ENCODE results near the gene MCM5.
A peak's percentile ranks its signal among the peaks of the same experiment; 100 is the strongest.
"Not testable (repeated sequence)": the region's sequence is repeated elsewhere in the genome, so short reads cannot be mapped to it uniquely, and the experiment has no call there.

Gene MCM5

DNA sequence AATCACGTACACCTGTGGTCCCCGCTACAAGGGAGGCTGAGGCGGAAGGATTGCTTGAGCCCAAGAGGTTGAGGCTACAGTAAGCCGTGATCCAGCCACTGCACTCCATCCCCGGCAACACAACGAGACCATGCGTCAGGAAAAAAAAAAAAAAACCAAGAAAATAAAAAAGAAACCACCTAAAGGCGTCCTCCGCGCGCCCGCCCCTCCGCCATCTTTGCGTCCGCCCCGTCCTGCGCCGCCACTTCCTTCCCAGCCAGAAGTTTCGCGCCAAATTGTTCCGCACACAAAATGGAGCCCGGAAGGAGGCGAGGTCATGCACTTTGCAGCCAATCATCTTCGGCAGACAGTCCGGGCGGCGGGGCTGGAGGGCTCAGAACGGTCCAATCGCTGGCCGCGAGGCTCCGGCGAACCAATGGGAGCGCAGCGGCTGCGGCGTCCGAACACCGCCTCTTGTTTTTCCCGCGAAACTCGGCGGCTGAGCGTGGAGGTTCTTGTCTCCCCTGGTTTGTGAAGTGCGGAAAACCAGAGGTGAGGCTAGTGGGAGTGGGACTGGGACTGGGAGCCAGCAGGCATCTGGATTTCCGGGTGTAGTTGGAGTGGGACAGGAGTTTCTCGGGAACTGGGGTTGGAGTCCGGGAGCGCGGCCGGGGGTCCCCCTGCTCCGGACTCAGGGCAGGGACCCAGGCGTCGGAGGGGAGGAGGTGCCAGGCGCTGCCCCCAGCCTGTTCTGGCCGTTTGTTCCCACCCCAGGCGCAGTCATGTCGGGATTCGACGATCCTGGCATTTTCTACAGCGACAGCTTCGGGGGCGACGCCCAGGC is at the start of gene MCM5:
TSS of gene MCM5 (plus strand) at position 463 of the 823 bp plus-strand sequence. CDS start at position 762, 299 bp downstream.
- DNase-seq (ENCODE audit: low spot score), result peak; percentile 98

DNA sequence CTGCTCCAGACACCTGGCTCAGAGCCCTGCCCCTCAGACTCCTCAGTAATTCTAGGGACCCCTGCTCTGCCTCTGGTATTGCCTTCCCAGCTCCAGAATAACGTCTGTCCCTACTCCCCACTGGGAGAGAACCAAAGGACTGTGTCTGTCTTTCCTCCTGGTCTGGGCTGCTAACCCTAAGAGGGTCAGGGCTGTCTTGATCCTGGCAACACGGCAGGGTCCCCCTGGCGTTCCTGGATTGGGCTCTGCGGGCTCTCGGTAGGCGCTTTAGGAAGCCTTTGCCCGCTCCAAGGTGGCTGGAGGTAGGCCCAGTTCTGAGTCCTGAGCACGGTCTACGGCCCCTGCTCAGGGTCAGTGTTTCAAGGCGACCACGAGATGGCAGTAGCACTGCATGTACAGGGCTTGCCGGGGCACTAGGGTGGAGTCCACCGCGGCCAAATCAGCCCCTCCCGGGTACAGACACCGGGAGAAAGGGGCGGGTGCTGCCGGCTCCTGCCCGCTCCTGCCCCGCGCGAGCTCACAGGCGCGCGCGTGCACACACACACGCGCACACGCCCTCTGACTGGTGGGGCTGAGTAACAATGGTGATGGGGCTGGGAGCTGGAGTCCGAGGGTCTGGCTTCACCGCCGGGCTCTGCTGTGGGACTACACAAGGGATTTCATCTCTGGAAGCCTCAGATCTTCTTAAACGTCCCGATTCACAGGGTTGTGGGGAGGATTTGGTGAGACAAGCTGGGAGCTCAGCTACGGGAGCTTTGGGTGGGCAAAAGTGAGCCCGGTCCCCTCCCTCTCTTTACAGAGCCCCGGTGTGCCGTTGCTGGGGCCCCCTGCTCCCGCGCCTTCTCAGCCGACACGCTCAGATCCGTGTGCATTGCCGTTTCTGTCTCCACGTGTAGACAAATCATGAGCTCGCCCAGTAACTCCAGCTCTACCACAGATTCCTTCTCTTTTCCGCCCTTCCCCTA is 49.1 kb upstream of the MCM5 start:
- peak; percentile 90 for DNase-seq (ENCODE audit: low spot score)

DNA sequence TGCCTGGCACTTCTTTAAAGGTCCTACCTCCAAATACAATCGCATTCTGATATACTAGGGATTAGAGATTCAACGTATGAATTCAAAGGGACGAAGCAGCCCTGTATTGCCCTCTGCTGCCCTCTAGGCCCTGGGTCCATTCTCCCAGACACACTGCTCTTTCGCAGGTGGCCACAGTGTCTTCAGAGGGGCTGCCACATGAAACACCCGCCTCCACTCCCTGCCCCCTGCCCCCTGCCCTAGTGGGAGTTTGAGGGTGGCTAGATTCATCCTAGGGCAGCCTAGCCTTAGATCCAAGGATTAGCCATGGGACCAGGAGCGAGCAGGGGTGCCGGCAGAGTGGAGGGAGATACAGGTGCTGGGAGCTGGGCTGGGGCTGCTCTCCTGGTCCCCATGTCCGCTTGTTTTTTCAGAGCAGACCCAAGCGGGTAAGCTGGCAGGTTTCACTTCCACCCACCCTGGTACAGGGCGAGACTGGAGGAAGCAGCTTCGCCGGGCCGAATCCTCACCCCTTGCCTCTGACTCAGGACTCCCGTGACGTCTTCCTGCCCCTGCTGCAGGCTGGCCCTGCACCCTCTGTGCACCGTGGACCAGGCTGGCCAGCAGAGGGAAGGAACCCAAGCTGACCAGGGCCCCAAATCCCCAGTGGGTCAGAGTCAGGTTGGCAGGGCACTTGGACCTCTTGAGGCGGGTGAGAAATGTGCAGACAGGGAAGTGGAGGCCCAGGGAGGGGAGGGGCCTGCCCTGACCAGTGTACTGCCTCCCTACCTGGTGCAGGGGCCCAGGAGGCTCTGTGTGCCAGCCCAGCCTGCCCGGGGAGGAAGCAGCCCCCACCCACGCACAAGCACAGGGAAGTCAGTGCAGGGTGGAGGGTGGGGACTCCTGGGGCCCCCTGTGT is 47.5 kb upstream of the MCM5 start:
- DNase-seq (ENCODE audit: low spot score), result no peak

DNA sequence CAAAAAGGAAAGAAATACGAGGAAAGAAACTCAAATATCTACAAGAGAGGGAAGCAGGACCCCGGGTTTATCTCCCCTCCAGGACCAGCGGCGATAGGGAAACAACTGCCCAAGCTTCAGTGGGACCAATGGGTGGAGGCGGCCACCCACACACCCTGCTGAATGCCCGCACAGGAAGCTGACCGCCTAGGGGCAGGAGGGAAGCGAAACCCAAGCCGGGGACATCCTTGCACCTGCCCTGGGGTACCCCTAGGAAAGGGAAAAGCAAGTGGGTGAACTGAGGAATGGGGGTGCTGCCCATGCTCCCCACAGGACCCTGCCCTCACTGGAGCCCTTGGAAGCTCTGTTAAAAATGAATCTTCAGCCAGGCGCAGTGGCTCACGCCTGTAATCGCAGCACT is 46.6 kb upstream of the MCM5 start:
- no peak for DNase-seq (ENCODE audit: low spot score)

DNA sequence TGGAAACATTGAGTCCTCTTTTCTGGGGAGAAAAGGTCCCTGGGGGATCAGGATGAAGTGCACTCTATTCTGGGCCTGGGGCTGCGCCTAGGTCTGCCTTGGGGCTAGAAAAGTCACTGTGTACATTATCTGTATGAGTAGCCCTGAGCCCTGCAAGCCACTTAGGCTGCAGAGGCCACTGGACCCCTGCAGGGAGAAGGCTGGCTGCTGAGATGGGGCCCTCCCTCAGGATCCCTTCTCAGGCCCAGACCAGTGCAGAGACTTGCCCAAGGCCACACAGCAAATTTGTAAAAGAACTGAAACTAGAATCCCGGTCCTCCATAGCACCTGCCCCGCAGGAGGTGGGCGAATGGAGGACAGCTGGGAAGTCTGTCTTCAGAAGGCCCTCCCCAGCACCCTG is 45.9 kb upstream of the MCM5 start:
- DNase-seq (ENCODE audit: low spot score), result no peak

DNA sequence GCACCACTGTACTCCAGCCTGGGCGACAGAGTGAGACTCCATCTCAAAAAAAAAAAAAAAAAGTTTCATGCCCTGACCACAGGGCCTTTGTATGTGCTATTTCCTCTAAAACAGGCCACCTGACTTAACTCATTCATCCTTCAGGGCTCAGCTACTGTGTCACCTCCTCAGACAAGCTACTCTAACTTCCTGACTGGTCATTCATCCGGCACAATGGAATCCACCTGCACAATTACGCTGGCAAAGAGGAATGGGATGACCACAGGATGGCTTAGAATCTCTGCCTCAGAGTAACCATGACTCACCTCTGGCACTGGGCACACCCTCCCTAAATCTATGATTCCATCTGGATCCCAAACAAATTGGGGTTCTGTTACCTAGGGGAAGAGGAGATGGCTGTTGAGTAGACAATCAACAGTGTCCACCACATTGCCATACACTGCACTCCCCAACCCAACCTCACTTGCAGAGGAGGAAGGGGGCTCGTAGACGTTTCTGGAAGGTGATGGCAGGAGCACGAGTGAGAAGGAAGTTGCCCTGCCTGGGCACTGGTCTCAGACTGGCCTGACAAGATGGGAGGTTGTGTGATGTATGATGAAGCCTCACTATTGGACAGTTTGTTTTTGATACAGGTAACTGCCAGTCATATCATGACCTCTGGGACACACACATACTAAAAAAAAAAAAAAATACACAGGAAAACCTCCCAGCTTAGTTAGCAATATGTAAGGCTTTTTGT is 41.9 kb upstream of the MCM5 start:
- DNase-seq (ENCODE audit: low spot score), result no peak

DNA sequence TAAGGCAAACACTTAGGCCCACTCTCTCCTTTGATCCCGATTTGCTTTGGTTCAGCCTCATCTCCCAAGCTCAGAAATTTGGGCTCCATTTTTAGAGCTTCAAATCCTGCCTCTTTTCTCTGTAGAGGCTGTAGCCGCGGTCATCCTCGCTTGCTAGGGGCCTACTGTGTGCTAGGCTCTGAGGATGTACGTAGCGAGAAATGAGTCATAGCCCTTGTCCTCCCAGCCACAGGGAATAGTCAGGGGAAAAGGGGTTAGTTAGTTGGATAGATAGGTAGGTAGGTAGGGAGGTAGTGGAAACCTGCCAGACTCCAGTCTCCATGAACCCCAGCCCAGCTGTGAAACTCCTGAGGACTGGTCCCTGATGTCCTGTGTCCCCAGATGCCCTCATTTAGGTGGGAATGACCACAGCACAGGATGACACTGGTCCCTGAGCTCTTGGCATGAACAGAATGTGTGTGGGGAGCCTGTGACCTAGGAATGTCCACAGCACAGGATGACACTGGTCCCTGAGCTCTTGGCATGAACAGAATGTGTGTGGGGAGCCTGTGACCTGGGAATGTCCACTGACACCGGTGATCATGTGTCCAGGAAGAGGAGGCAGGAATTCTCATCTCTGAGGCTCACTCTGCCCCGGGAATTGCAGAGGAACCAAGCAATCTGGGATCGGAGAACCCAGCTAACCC is 40.4 kb upstream of the MCM5 start:
- DNase-seq (ENCODE audit: low spot score), result no peak

DNA sequence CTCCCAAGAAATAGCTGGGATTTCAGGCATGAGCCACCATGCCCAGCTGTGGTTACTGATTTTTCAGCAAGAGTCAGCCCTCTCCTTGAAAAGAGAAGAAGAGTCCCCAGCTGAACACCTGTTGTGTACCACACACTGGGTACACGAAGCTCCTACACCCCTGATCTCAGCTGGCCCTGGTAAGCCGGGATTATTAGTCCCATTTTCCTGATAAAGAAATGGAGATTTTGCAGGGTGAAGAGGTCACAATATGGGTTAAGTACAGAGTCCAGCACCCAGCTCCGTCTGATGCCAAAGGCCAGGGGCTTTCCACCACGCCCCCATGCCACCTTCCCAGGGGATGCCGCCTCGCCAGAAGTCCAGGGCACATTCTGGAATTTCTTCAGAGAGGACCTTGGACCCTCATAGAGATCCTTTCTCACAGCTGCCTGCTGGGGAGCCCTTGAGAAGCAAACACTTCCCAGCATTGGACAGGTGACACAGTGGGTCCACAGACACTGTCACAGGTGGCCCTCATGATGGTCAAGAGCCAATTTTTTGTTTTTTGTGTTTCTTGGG is 38.9 kb upstream of the MCM5 start:
- no peak for DNase-seq (ENCODE audit: low spot score)

DNA sequence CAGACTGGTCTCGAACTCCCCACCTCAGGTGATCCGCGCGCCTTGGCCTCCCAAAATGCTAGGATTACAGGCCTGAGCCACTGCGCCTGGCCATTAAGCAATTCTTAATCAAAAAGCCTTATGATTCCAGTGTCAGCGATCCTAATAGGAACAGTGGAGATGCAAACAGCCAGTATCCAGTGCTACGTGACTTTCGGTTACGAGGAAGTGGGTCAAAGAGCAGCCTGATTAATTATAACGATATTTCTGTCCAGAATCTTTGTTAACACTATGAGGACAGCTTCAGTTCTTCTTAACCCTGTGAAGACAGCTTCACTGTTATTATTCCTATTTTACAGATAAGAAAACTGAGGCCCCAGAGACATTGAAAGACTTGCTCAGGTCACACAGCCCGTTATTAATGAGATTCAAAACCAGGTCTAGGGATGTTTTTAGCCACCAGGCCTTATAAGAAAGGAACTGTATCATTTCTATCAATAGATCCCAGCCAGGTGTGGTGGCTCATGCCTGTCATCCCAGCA is 36.3 kb upstream of the MCM5 start:
- no peak for DNase-seq (ENCODE audit: low spot score)

DNA sequence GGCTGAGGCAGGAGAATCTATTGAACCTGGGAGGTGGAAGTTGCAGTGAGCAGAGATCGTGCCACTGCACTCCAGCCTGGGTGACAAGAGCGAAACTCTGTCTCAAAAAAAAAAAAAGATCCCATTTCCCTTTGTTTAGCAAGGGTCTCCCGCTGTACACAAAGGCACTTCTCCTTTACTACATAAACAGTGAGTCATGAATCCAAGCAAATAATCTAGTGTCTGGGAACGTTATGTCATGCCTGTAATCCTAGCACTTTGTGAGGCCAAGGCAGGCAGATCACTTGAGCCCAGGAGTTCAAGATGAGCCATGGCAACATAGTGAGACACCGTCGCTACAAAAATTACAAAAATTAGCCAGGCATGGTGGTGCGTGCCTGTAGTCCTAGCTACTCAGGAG is 35.7 kb upstream of the MCM5 start:
- not testable (repeated sequence) for DNase-seq (ENCODE audit: low spot score)

DNA sequence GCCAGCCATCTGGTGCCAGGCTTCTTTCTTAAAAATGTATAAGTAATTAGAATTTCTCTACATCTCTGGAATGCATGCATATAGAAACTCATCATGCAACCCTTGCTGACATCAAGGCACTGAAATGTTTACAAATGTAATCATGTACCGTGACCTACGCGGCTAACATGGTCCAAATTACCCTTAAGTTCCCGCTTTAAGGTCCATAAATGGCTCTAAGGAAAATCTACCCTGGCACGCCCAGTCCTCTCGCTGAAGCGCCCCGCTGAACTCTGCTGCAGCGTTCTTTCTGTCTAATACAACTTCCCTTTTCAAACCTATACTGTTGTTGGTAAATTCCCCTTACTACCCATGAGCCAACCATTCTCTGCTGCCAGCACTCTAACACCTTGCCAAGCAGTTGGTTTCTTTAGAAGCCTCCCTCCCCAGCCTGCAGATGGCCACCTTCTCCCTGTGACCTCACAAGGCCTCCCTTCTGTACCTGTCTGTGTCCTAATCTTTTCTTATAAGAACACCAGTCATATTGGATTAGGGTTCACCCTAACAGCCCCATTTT is 32.5 kb upstream of the MCM5 start:
- no peak for DNase-seq (ENCODE audit: low spot score)

DNA sequence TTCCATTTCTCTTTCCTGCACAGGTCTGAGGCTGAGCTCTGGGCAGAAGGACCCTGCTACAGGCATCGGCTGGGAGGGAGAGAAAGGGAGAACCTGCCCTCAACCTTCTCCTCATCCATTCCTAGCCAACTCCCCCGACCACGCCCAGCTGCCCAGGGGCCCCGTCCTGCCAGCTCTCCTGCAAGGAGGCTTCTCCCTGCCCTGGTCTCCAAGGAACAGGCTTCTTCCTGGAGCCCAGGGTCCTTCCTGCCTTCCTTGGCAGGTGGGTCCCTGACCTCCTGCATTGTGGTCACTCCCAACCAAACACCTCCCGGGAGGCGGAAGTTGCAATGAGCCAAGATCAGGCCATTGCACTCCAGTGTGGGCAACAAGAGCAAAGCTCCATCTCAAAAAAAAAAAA is 31.6 kb upstream of the MCM5 start:
- DNase-seq (ENCODE audit: low spot score), result no peak

DNA sequence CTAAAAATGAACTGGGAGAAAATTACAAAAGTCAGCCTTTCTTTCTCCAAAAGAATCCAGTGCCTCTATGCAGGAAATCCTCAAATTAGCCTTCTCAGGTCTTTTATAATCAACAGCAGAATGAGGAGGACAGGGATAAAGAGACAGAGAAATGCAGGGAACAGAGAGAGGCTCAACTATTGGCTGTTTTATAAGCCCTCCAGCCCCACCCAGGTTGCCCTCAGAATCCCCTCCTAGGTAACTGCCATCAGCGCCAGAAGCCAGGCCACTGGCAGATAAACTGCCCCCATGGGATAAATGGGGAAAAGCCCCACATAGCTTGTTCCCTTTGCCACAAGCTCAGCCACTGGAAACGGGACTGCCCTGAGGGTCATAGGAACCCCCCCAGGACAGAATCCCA is 29.9 kb upstream of the MCM5 start:
- DNase-seq (ENCODE audit: low spot score), result no peak

DNA sequence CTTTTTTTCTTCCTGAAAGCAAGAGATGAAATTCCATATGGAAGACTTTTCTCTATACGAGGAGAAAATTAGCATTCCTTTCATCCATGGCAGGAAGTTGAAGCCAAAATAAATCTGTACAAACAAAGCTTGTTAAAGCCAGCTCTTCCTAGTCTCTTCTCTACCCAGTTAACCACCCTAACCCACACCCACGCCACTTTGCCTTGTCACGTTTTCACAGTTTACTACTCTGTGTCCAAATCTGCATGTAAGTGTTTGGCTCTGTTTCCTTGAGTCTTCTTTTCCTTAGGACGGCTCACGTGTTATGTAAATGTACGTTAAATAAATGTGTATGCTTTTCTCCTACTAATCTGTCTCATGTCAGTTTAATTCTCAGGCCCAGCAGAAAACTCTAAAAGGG is 26.2 kb upstream of the MCM5 start:
- DNase-seq (ENCODE audit: low spot score), result no peak

DNA sequence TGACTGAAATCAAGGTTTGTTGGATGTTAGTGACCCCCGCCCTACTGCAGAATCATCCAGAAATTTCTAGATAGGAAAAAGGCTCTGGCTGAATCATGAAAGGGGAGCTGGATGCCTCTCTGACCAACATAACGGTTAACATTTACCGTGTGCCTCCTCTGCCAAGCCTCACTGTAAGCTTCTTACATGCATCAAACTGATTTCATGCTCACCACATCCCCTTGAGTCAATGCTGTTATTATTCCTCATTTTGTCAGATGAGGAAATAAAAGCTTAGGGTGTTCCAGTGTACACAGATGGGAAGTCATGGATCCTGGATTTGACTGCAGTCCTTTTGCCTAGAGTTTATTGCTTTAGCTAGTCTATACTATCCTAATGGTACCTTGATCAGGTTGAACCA is 24.9 kb upstream of the MCM5 start:
- no peak for DNase-seq (ENCODE audit: low spot score)

DNA sequence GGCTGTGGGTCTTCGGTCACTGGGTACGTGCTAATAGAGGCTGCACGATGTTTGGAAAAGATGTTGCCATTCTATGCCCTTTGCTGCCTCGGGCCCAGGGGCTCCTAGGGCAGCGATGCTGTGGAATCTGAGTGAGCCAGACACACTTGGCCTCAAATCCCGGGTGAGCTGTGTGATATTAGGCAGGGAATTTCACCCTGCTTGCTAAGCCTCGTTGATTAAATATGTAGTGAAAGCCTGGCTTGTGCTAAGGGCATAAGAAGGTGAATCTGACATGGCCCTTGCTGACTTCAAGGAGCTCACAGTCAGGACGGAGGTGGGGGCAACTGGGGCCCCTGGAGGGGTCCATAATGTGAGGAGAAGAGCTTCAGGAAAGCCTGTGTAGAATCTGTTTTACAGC is 24.4 kb upstream of the MCM5 start:
- no peak for DNase-seq (ENCODE audit: low spot score)

DNA sequence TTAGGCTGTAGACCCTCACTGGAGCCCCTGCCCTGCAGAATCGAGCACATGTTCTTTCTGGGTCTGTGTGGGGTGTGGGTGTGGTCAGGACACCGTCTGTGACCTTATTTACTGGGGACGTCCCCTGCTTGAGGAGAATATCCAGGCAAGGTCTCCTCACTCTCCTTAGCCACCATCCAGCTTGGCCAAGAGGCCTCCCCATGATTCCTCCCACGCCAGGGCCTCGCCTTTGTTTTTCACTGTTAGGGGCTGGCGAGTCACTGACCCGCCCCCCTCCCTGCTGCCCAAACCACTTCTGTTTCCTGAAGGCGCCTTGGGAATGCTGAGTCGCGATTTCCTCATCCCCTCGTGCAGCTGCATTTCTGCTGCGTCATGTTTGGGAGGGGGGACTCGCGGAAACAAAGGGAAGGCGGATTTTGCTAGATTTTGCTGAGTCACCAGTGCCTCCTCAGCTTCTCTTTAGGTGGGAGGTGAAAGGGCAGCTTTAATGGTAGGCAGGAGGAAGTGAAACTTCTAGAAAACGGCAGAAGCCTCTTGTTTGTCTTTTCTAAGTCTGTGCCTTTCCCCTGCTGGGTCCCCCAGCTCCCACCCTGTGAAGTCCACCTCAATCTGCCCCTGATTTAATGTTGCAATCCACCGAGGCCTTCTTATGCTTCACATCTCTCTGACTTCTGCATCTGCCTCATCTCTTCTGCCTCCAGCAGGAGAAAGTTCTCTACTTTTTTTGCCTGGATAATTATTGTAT is 23.0 kb upstream of the MCM5 start:
- DNase-seq (ENCODE audit: low spot score), result peak; percentile 91

DNA sequence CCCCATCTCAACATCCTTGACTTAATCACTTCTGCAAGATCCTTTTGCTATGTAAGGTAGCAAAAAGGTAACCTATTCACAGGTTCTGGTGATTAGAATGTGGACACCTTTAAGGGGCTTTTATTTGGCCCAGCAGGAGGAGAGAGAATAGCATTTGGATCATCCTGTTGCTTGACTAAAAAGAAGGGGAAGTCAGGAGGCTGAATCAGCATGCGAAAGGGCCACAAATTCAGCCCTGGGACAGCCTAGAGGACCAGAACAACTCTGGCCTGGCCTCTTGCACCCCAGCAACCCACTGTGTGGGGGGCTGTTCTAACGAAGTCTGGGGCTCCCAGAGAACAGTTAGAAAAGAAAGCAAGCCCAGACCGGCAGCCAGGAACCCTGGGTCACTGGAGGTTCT is 22.2 kb upstream of the MCM5 start:
- no peak for DNase-seq (ENCODE audit: low spot score)

DNA sequence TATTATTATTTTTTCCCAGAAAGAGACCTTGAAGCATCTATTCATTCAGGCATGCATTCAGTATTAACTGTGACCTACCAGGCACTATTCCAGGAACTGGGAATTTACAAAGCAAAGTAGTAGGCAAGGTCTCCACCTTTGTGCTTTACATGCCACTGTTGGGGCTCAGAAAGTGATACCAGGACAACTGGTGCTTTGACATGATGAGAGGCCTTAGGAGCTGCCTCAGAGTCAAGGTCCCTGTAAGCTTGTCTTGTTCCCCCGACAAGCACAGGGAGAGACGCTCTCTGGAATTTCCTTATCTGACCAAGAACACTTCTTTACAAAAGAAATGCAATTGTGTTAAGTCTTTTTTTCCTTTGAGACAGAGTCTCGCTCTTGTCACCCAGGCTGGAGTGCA is 21.3 kb upstream of the MCM5 start:
- no peak for DNase-seq (ENCODE audit: low spot score)
